ENCODE results near the gene NDUFV3.
"Not testable (repeated sequence)": the region's sequence is repeated elsewhere in the genome, so short reads cannot be mapped to it uniquely, and the experiment has no call there.

The NDUFV3 gene

GRCh38 chr21:42900446-42900845 is 7.3 kb downstream of the NDUFV3 start:
- no peak for DNase-seq

GRCh38 chr21:42903817-42904216 is 10.7 kb downstream of the NDUFV3 start:
- DNase-seq, result no peak

GRCh38 chr21:42905195-42905594 is 12.1 kb downstream of the NDUFV3 start:
- DNase-seq, result no peak

- DNase-seq, result no peak
These were observed 13.1 kb downstream of the NDUFV3 start for GRCh38 chr21:42906233-42906632.

- not testable (repeated sequence) for DNase-seq
These were observed 15.4 kb downstream of the NDUFV3 start for GRCh38 chr21:42908484-42908883.

- not testable (repeated sequence) for DNase-seq
These were observed 18.8 kb downstream of the NDUFV3 start for GRCh38 chr21:42911920-42912319.

- DNase-seq, result no peak
These were observed 20.4 kb downstream of the NDUFV3 start for GRCh38 chr21:42913476-42913875.

GRCh38 chr21:42918291-42918690 is 25.2 kb downstream of the NDUFV3 start:
- DNase-seq, result no peak

GRCh38 chr21:42921927-42922326 is 28.8 kb downstream of the NDUFV3 start:
- no peak for DNase-seq

GRCh38 chr21:42922918-42923317 is 29.8 kb downstream of the NDUFV3 start:
- no peak for DNase-seq

GRCh38 chr21:42923553-42924432 is 30.7 kb downstream of the NDUFV3 start:
- DNase-seq, result peak; percentile 50

- DNase-seq, result no peak
These were observed 31.3 kb downstream of the NDUFV3 start for GRCh38 chr21:42924433-42924751.

- no peak for DNase-seq
These were observed 32.2 kb downstream of the NDUFV3 start, which contains the start of gene ERVH48-1 for GRCh38 chr21:42925114-42925926. TSS of gene ERVH48-1 (minus strand) at chr21:42925630. CDS start at chr21:42919006, 6,624 bp downstream.

GRCh38 chr21:42927474-42928200 is 34.5 kb downstream of the NDUFV3 start:
- DNase-seq, result not testable (repeated sequence)

GRCh38 chr21:42929969-42930368 is 36.9 kb downstream of the NDUFV3 start:
- no peak for DNase-seq

GRCh38 chr21:42931560-42932235 is 38.6 kb downstream of the NDUFV3 start:
- DNase-seq, result no peak

GRCh38 chr21:42932378-42933136 is 39.4 kb downstream of the NDUFV3 start:
- not testable (repeated sequence) for DNase-seq

GRCh38 chr21:42933137-42933970 is 40.2 kb downstream of the NDUFV3 start:
- not testable (repeated sequence) for DNase-seq

- DNase-seq, result not testable (repeated sequence)
These were observed 40.9 kb downstream of the NDUFV3 start for GRCh38 chr21:42933973-42934372.

- DNase-seq, result not testable (repeated sequence)
These were observed 43.3 kb downstream of the NDUFV3 start for GRCh38 chr21:42936360-42936759.
